ENCODE measurements around the gene TCHHL1.
"Not testable (repeated sequence)": the region's sequence is repeated elsewhere in the genome, so short reads cannot be mapped to it uniquely, and the experiment has no call there.

Gene TCHHL1

GRCh38 chr1:152084853-152085252, 4.0 kb downstream of the TCHHL1 start:
- no peak for DNase-seq

- not testable (repeated sequence) for DNase-seq
These were observed 7.8 kb downstream of the TCHHL1 start for GRCh38 chr1:152081026-152081425.

GRCh38 chr1:152080494-152080893, 8.4 kb downstream of the TCHHL1 start:
- not testable (repeated sequence) for DNase-seq

- no peak for DNase-seq
These were observed 9.9 kb downstream of the TCHHL1 start for GRCh38 chr1:152078831-152079441.

DNA sequence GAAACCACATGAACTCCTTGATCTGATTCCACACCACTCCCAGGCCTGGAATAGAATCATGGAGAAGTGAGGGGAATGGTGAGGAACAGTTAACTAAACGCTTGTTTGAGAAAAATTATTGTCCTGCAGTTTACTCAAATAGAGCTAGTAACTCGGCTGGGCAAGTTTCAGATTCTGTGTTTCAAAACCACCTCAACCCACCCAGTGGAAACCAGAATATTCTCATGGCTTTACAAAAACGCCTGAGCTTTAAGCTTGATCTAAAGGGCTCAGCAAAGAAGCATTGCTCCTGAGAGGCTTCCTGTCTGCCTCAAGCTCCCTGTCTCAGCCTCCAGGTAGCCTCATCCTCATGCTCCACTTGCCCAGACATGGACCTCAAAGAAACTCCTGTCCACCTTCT, 16.6 kb downstream of the TCHHL1 start:
- DNase-seq = no peak

- DNase-seq = no peak
These were observed 17.7 kb downstream of the TCHHL1 start for GRCh38 chr1:152071123-152071522.

DNA sequence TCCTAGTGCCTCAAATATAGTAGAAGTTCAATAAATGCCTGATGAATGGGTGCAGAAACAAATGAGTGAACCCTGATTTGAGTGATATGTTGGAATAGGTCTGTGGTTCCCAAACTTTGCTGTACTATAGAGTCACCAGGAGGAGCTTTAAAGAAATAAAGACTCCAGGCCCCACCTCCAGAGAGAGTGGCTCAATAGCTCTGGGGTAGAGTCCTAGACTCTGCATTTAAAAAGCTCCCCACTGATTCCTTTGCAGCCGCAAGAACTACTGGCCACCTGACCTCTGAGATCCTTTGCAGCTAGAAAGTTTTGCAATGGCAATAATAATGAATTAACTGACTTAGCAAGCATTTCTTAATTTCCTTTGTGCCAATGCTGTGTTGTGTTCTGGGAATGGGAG, 20.9 kb downstream of the TCHHL1 start:
- DNase-seq = no peak

DNA sequence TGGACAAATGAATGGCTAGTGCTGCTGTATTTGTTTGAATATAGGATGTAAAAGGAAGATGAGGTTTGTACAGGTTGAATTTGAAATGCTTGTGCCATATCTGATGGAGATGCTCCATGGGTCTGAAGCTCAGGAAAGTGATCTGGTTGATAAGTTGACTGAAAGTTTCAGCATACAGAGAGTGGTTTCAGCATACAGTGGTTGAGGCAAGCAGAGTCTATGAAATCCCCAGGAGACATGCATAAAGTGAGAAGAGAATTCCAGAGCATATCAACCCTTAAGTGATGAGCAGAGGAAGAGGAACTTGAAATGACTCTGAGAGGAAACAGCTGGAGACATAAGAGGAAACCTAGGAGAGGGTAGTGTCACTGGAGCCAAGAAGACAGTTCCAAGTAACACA, 21.7 kb downstream of the TCHHL1 start:
- no peak for DNase-seq

GRCh38 chr1:152061952-152062351, 26.9 kb downstream of the TCHHL1 start:
- DNase-seq = no peak

DNA sequence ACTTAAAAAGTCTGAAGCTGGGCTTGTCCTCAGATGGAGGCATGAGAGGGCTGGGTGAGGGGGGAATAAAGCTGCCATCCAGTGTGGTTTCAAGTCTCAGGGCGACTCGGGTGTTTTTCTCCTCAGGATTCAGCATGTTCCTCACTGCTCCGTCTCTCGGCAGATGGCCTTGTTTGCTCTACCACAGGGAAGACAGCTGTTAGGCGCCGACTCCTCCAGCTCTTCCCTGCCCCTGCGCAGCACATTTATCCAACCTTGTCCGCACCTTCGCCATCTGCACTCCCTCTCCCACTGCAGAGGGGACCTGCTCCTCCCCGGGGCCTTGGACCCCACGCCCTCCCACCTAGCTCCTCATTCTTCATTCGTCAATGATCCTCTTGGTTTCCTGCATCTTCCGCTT, 35.5 kb downstream of the TCHHL1 start:
- no peak for DNase-seq

DNA sequence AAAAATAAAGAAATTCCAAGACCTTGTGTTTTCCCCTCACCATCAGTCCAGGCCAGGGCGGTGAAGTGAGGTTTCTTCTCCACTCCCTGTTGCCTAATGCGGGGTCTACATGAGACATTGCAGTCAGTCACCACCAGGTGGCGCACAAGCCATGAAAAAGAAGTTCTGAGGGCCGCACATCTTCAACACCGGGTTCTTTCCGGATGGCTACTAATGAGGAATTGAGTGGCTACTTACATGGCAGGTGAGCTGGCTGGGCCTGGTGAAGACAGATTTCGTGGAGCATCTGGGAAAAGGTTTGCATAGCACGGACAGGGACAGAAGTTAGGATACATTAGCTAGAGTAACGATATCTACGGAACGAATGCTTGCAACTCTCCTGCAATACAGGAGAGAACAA, 36.3 kb downstream of the TCHHL1 start:
- DNase-seq = peak; percentile 74

DNA sequence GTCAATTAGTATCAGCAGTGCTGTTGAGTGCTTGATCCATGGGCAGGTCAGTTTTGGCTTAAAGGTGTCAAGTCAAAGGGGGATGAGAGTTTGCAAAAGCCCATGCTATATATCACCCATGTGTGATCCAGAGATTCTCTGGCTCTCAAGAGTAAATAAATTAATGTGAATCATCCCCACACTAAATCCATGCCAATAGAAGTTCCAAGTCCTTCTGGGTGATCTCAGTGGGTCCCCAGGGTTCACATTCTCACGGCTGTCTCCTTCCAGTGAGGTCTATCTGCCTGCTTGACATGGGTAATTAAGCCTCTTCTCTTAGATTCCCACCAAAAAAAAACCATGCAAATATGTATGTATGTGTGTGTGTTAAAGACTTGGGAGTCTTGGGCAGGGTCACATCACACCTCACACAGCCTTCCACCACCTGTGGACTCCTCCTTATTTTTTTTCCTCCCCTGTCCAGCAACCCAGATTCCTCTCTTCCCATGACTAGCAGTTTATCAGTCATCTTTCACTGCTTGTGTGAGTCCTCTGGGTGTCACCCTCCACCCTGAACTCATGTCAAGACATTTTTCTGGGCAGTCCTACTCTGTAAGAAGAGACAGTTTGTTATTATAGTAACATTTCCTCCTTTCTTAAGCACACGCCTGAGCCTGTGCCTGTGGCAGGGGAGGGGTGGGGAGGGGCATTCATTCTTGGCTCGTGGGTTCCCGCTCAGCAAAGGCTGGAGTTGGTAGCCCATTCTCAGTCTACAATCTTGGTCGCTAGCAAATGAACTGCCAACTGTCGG, 37.8 kb downstream of the TCHHL1 start:
- no peak for DNase-seq

DNA sequence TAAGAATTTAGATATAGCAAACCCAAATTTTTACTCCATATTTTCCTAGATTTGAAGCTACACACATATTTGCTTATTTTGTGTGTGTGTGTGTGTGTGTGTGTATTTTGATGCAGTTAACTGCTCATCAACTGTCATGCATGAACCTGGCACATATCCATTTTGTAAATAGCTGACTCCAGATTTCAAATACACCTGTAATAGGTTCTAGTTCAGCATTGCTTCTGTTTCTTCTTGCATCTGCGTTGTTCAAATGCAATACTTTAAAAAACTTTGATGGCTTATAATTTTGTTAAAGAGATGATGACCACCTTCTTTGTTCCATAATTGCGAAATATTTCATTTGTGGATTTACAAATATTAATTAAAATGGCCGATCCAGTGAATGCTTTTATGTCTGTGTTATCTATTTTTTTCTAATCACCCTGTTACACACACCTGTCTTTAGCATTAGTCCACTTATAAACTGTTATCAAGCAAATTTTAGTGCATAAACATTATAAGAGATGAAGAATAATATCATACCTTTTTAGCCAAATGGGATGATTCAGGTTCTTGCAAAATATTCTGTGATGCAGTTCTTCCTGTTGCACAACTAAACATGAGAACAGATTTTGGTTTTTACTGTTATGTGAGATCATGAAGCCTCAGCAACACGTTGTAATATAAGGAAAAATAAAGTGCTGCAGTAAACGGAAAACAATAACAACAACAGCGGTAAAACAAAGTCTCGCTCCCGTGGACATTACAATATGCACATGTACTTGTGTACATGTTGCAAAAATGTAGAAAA, 39.4 kb downstream of the TCHHL1 start:
- no peak for DNase-seq

GRCh38 chr1:152048416-152049009, 40.4 kb downstream of the TCHHL1 start:
- DNase-seq = no peak

DNA sequence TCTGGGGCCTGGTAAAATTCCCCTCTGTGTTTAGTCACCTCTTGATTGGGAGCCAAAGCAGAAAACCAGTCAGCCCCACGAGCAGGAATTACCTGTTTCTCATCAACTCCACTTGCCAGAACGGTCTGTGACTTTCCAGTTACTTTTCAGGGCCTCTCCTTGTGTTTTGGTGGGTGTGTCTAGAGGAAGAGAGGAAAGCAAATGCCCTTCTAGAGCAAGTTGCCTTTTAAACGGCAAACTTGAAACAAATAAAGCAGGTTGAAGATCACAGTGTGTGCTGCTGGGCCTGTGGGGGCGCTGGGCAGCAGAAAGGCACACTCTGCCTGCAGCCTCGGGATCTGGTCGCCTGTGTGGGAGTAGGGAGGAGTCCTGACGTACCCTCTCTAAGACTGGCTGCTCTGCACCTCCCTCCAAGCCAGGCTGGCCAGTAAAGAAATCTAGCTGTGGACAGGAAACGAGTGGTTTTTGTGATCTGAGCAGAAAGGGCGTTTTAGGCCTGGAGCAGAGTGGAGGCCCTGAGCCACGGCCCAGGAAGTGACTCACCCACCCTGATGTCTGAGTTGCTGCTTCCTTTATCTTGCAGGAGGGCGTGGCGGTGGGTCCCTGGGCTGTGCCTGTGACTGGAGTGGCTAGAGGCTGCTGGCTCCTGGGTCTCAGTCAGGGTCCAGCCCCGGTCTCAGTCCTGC, 41.0 kb downstream of the TCHHL1 start:
- DNase-seq = peak; percentile 84

- DNase-seq = no peak
These were observed 41.5 kb downstream of the TCHHL1 start for GRCh38 chr1:152047413-152047729.

- no peak for DNase-seq
These were observed 44.5 kb downstream of the TCHHL1 start for GRCh38 chr1:152044386-152044785.

- DNase-seq = no peak
These were observed 45.0 kb downstream of the TCHHL1 start for GRCh38 chr1:152043870-152044269.

- no peak for DNase-seq
These were observed 46.8 kb downstream of the TCHHL1 start for GRCh38 chr1:152042030-152042429.

DNA sequence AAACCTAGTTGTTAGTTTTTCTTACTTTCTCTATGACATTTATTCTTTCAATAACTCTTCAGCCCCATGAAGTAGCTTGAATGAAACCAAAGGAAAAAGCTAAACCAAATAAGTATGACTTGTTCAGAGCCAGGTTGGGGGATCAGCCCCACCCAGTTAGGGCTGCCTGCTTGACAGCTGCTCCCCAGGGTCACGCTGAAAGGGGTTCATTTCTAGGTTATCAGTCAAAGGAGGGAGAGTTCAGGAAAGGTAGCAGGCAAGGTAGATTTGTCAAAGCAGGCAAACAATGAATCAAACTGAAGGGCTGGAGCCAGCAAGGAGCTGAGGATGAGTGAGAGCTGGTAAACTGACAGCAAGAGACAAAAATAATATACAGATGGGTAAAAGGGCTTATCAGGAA, 49.0 kb downstream of the TCHHL1 start:
- DNase-seq = no peak

DNA sequence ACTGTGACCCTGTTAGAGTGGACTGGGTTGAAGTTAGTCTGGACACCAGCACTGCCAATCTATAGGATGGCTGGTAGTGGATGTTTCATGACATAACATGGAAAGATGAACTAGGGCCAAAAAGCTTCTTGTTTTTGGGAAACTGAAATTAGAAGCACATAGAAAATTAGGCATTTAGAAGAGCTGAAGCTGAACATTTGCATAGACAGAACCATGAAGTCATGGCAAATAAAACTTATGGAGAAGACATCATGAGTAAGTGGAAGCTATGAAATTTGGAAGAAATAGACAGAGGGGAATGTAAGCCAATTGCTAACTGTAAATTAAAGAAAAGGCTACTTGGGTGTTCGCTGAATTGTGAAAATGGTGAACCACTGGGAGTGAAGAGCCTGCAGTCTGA, 49.4 kb downstream of the TCHHL1 start:
- DNase-seq = no peak

GRCh38 chr1:152038871-152039270, 50.0 kb downstream of the TCHHL1 start:
- no peak for DNase-seq
